HepG2 (cell line): ENCODE results near the gene PANK4. TPM values are rescaled to one million over a fixed set of nuclear protein-coding genes. Genes with fewer than 3 reads are reported as not detected.

Experiments
- ATAD3A ChIP-seq: sonication (generic); formaldehyde crosslinking; IDR thresholded peaks from 2 replicates; pipeline ENCODE4 v1.4.0; 2020; ENCODE audit warnings: missing genetic modification reagents
- BCL6 ChIP-seq: IDR thresholded peaks from 2 replicates; pipeline ENCODE4 v1.6.1; 2016; ENCODE audit warnings: missing genetic modification reagents, missing compliant biosample characterization
- E2F2 ChIP-seq: sonication (generic); formaldehyde crosslinking; IDR thresholded peaks from 2 replicates; pipeline ENCODE4 v1.4.0; 2020; ENCODE audit warnings: missing genetic modification reagents, borderline replicate concordance
- ETV6 ChIP-seq: sonication (generic); formaldehyde crosslinking; conservative IDR thresholded peaks from 2 replicates; pipeline ENCODE4 v1.4.0; 2020; ENCODE audit warnings: missing genetic modification reagents
- FOXJ3 ChIP-seq: sonication (generic); formaldehyde crosslinking; IDR thresholded peaks from 2 replicates; pipeline ENCODE4 v1.4.0; 2020; ENCODE audit warnings: missing genetic modification reagents, mild to moderate bottlenecking, borderline replicate concordance
- FOXO1 ChIP-seq: sonication (generic); formaldehyde crosslinking; IDR thresholded peaks from 2 replicates; pipeline ENCODE4 v1.4.0; 2020; ENCODE audit warnings: missing genetic modification reagents
- MXD4 ChIP-seq: IDR thresholded peaks from 2 replicates; pipeline ENCODE4 v1.6.1; 2016; ENCODE audit warnings: mild to moderate bottlenecking, missing biosample characterization, missing genetic modification reagents
- SOX5 ChIP-seq: IDR thresholded peaks from 2 replicates; pipeline ENCODE4 v1.6.1; 2016; ENCODE audit warnings: borderline replicate concordance
- TBX3 ChIP-seq: fragments of 450-650 bp; IDR thresholded peaks from 2 replicates; pipeline ENCODE4 v1.6.1; 2017; ENCODE audit warnings: antibody characterized with exemption, mild to moderate bottlenecking, inconsistent platforms, borderline replicate concordance
- ZBTB1 ChIP-seq: sonication (generic); formaldehyde crosslinking; IDR thresholded peaks from 2 replicates; pipeline ENCODE4 v1.4.0; 2020; ENCODE audit warnings: missing genetic modification reagents, borderline replicate concordance
- ZNF569 ChIP-seq: sonication (generic); formaldehyde crosslinking; IDR thresholded peaks from 2 replicates; pipeline ENCODE4 v1.5.0; 2020; ENCODE audit warnings: mild to moderate bottlenecking, missing genetic modification reagents, moderate library complexity, borderline replicate concordance
- ZNF652 ChIP-seq: IDR thresholded peaks from 2 replicates; pipeline ENCODE4 v1.6.1; 2016; ENCODE audit warnings: low read depth, borderline replicate concordance
- ZNF841 ChIP-seq: sonication (generic); formaldehyde crosslinking; IDR thresholded peaks from 2 replicates; pipeline ENCODE4 v1.8.1; 2023; ENCODE audit warnings: missing genetic modification reagents, borderline replicate concordance
- ZSCAN29 ChIP-seq: sonication (generic); formaldehyde crosslinking; conservative IDR thresholded peaks from 2 replicates; pipeline ENCODE4 v1.4.0; 2020; ENCODE audit warnings: mild to moderate bottlenecking, missing genetic modification reagents
- polyA plus RNA-seq, 8 experiments: library from polyadenylated mRNA; depleted of rRNA in 3 of 8; stranded (reverse) in 7 of 8; unstranded in 1 of 8; fragments of >200 nt; fragmentation: Illumina TruSeq in 4 of 8; extraction: Trizol in 4 of 8; gene quantifications; 2 replicates each; pipeline versions ENCODE4 v1.2.1 to v1.2.3, GENCODE V29; 2011 to 2016; ENCODE audit warnings: low read depth in 4 of 8, missing spikeins in 1 of 8, mixed read lengths in 1 of 8; ENCODE audit not compliant: insufficient read depth in 1 of 8
- total RNA-seq, 5 experiments: library from RNA; depleted of rRNA; stranded (reverse); fragments of >200 nt; fragmentation: Illumina TruSeq; extraction: Trizol; gene quantifications; 2 replicates each; pipeline ENCODE4 v1.2.3, GENCODE V29; 2016; ENCODE audit warnings: low read depth in 1 of 5
- TF ChIP-seq, protein P1 (sequence below): sonication (generic); formaldehyde crosslinking; IDR thresholded peaks from one replicate; pipeline ENCODE4 v1.5.1; 2020; ENCODE audit warnings: mild to moderate bottlenecking, missing genetic modification reagents; ENCODE audit errors: not compliant biosample characterization
- TF ChIP-seq, protein P2 (sequence below): sonication (generic); formaldehyde crosslinking; conservative IDR thresholded peaks from 2 replicates; pipeline ENCODE4 v1.4.0; 2020; ENCODE audit warnings: missing genetic modification reagents
- TF ChIP-seq, protein P3 (sequence below): sonication (generic); formaldehyde crosslinking; IDR thresholded peaks from 2 replicates; pipeline ENCODE4 v1.5.0; 2020; ENCODE audit warnings: missing genetic modification reagents, mild to moderate bottlenecking, borderline replicate concordance

The PANK4 gene
- total and polyA plus RNA-seq, 2 of the 13 experiments (the other 11 are each of a cell fraction or from before 2014, with no cell fraction given), result 17.4 to 19.3 TPM

GRCh38 chr1:2525920-2526823 lies at the start of gene PANK4 (continued):
- TF ChIP-seq, protein P1, sequence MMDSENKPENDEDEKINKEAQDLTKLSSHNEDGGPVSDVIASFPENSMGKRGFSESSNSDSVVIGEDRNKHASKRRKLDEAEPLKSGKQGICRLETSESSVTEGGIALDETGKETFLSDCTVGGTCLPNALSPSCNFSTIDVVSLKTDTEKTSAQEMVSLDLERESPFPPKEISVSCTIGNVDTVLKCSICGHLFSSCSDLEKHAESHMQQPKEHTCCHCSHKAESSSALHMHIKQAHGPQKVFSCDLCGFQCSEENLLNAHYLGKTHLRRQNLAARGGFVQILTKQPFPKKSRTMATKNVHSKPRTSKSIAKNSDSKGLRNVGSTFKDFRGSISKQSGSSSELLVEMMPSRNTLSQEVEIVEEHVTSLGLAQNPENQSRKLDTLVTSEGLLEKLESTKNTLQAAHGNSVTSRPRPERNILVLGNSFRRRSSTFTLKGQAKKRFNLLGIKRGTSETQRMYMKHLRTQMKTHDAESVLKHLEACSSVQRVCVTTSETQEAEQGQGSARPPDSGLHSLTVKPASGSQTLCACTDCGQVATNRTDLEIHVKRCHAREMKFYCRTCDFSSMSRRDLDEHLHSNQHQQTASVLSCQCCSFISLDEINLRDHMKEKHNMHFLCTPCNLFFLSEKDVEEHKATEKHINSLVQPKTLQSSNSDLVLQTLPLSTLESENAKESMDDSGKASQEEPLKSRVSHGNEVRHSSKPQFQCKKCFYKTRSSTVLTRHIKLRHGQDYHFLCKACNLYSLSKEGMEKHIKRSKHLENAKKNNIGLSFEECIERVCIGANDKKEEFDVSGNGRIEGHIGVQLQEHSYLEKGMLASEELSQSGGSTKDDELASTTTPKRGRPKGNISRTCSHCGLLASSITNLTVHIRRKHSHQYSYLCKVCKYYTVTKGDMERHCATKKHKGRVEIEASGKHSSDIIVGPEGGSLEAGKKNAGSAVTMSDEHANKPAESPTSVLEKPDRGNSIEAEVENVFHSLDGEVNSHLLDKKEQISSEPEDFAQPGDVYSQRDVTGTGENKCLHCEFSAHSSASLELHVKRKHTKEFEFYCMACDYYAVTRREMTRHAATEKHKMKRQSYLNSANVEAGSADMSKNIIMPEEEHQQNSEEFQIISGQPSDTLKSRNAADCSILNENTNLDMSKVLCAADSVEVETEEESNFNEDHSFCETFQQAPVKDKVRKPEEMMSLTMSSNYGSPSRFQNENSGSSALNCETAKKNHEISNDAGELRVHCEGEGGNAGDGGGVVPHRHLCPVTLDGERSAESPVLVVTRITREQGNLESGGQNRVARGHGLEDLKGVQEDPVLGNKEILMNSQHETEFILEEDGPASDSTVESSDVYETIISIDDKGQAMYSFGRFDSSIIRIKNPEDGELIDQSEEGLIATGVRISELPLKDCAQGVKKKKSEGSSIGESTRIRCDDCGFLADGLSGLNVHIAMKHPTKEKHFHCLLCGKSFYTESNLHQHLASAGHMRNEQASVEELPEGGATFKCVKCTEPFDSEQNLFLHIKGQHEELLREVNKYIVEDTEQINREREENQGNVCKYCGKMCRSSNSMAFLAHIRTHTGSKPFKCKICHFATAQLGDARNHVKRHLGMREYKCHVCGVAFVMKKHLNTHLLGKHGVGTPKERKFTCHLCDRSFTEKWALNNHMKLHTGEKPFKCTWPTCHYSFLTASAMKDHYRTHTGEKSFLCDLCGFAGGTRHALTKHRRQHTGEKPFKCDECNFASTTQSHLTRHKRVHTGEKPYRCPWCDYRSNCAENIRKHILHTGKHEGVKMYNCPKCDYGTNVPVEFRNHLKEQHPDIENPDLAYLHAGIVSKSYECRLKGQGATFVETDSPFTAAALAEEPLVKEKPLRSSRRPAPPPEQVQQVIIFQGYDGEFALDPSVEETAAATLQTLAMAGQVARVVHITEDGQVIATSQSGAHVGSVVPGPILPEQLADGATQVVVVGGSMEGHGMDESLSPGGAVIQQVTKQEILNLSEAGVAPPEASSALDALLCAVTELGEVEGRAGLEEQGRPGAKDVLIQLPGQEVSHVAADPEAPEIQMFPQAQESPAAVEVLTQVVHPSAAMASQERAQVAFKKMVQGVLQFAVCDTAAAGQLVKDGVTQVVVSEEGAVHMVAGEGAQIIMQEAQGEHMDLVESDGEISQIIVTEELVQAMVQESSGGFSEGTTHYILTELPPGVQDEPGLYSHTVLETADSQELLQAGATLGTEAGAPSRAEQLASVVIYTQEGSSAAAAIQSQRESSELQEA (CRISPR knock-in tag), result no peak
- TF ChIP-seq FOXJ3 (CRISPR knock-in tag) (no peak), ZNF841 (CRISPR knock-in tag) (no peak), ZBTB1 (CRISPR knock-in tag) (no peak), ZNF569 (CRISPR knock-in tag) (no peak), ATAD3A (CRISPR knock-in tag) (no peak), E2F2 (CRISPR knock-in tag) (no peak; the same call in 1 of the 2 replicates), ZNF652 (no peak), FOXO1 (CRISPR knock-in tag) (no peak), ETV6 (CRISPR knock-in tag) (no peak), MXD4 (CRISPR knock-in tag) (no peak), SOX5 (no peak), ZSCAN29 (no peak), BCL6 (CRISPR knock-in tag) (no peak), TBX3 (no peak)
- TF ChIP-seq, protein P2, sequence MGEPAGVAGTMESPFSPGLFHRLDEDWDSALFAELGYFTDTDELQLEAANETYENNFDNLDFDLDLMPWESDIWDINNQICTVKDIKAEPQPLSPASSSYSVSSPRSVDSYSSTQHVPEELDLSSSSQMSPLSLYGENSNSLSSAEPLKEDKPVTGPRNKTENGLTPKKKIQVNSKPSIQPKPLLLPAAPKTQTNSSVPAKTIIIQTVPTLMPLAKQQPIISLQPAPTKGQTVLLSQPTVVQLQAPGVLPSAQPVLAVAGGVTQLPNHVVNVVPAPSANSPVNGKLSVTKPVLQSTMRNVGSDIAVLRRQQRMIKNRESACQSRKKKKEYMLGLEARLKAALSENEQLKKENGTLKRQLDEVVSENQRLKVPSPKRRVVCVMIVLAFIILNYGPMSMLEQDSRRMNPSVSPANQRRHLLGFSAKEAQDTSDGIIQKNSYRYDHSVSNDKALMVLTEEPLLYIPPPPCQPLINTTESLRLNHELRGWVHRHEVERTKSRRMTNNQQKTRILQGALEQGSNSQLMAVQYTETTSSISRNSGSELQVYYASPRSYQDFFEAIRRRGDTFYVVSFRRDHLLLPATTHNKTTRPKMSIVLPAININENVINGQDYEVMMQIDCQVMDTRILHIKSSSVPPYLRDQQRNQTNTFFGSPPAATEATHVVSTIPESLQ (CRISPR knock-in tag), result no peak
- TF ChIP-seq, protein P3, sequence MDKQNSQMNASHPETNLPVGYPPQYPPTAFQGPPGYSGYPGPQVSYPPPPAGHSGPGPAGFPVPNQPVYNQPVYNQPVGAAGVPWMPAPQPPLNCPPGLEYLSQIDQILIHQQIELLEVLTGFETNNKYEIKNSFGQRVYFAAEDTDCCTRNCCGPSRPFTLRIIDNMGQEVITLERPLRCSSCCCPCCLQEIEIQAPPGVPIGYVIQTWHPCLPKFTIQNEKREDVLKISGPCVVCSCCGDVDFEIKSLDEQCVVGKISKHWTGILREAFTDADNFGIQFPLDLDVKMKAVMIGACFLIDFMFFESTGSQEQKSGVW (CRISPR knock-in tag), result no peak
